Stimulated activated CD8-positive, alpha-beta memory T cell treated with anti-CD3 and anti-CD28 coated beads, Interleukin-7, amount 100 ng/mL, for 48 hours (primary cell): ENCODE data around the gene THPO.

ENCODE experiments used
- DNase-seq, 2 donors: peaks; one replicate each; pipeline ENCODE4 v3.0.0-alpha.2; 2020; ENCODE audit warnings: low read depth in 1 of 2; ENCODE audit errors: extremely low read depth in 1 of 2

THPO gene

DNA sequence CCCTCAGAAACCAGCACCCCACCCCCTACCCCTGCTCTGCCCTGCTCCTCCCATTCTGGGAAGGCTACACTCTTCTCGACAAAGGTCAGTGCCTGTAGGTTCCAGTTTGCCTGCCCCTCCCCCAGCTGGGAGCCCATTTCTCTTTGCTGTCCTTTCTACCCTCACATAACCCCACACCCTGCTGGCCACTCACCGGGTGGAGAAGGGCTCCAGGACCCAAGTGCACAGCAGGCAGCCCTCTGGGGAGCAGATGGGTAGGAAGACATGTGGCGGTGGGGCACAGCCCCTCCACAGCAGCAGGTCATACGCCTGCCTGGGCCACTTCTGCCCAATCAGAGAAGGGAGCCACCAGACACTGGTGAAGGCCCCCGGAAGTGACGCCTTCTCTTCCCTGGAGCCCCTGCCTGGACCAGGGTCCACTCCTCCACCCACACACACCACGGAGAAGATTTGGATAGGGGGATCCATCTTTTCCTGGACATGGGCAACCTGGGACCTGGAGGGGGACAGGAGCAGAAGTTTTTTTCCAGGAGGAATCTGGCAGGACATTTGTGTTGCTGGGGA lies at the start of gene THPO:
TSS of gene THPO (minus strand) at position 326 of the 564 bp plus-strand sequence. CDS start 1,948 bp downstream, outside the sequence.
- no peak for DNase-seq

DNA sequence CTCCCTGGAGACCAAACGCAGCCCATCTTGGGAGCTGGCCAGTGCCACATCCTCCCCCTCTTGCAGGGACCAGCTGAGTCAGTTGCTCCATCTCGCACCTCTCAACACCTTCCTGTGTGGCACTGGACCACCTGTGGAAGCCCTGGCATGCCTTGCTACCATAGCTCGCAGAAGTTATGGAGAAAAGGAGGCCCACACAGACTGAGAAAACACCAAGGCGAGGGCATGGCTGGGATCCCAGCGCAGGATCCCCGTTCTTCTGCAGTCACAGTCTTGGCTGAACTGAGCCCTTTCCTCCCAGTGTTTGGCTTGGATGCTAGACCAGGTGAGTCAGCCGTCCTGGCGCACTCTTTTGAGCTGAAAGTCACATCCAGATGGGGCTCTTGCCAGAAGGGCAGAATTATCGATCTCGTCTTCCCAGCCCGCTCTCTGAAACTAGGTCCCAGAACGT lies 48.7 kb upstream of the THPO start:
- no peak for DNase-seq

DNA sequence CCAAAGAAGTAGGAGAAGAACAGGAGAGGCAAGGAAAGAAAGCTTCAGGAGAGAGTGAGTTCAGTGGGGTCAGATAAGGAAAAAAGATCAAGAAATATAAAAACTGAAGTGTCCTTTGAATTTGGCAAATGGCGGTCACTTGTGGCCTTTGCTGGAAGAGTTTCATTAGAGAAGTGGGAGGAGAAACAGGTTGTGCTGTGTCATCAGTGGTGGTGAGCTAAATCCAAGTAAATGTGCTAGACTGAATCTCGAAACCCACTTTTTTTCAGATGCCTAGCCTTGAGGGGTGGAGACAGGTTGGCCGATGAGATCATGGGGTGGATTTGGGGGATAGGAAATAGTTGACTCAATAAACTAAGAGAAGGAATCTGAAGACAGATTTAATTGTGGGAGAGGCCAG lies 45.6 kb upstream of the THPO start:
- DNase-seq: no peak

DNA sequence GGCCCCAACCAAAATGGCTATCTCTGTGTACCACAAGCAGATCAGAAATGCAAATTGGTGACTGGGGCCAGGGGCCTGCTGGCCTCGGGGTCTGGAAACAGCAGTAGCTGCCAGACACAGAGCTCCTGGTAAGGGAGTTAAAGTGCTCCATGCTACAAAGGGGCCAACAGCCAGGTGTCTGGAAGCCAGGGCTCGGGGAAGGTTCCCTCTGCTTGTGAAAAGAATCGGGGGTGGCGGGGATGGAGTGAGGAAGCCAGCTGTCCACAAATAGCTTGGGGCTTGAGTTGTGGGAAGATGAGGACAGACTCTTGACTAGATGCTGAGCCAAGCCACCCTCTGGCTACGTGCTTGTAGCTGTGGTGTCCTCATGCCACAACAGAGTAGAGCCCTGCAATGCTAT lies 41.2 kb upstream of the THPO start:
- no peak for DNase-seq

DNA sequence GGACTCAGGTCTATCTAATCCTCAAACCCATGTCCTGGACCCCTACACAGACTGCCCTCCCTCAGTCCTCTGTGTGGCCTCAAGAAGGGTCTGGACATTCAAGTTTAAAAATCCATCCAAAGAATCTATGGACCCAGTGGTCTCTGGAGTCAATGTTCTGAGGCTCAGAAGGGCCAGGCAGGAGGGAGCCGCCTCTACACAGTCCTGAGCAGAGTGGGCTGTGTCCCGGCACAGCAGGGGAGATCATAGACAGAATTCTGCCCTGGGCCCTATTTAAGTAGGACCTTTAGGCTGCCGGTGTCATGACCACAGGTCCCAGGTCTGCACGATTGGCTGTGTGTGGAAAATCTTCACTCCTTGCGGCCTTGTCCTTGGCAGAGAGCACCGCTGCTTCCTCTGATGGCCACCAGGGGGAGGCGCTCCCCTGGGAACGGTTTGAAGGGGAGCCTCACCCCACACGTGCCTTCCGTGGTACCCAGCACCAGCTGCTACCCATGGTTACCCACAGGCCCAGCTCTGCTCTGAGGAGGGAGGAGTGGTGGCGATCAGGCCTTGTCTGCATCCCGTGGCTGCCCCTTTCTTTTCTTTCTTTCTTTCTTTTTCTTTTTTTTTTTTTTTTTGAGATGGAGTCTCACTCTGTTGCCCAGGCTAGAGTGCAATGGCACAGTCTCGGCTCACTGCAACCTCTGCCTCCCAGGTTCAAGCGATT lies 39.8 kb upstream of the THPO start:
- DNase-seq: peak; percentile 30 to 50

DNA sequence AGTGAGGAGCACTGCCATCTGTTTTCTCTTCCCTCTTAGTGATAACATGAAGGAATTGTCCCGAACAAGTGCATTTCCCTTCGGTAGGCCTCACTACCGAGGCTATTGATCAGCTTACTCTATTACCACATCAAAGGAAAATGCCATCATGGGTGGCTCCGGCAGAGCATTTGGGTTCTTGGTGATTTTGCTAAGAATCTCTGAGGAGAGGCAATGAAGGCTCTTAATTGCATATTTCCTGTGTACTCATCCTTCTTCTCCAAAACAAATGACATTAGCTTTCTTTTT lies 37.1 kb upstream of the THPO start:
- DNase-seq: no peak

DNA sequence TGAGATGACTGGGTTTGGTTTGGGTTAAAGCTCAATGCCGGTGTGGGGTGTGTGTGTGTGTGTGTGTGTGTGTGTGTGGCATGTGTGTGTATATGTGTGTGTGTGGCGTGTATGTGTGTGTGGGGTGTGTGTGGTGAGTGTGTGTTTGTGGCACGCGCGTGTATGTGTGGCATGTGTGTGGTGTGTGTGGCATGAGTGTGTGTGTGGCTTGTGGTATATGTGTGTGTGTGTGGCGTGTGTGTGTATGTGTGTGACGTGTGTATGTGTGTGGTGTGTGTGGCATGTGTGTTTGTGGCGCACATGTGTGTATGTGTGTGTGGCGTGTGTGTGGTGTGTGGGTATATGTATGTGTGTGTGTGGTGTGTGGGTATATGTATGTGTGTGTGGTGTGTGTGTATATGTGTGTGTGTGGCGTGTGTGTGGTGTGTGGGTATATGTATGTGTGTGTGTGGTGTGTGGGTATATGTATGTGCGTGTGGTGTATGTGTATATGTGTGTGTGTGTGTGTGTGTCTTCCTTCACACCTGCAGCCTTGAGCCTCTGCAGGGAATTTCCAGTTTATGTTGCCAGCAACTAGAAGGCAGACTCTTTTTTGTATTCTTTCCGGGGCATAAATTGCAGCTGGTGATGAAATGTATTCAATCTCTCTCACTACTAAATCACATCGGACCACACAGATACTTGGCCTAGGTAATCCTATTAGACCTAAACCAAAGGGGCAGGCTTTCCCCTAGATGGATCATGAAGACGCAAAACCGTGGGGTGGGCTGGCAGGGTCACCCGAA lies 36.6 kb upstream of the THPO start:
- DNase-seq: no peak

DNA sequence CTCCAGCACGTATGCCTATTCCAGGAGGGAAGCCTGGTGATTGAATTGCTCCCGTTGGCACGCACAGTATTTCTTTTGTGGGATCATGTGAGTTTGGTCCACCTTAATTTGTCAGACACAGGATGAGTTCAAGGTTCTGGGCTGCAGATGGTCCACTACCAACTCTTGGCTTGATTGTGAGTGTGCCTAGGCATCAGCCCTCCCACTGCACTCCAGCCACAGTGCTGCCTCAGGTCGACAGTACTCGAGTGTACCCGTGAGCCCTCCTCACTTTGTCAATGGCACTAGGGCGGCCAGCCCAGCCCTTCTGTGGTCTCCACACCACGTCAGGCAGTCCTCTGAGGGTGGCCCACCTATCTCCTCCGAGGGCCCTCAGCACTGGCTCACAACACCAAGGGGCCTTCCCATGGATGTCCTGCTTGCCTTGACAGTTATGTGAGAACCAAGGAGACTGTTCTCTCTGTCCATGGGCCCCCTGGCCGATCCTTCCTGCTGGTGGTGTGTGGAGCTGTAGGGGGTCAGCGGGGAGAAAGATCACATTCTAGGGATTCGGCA lies 32.0 kb upstream of the THPO start:
- DNase-seq: no peak

DNA sequence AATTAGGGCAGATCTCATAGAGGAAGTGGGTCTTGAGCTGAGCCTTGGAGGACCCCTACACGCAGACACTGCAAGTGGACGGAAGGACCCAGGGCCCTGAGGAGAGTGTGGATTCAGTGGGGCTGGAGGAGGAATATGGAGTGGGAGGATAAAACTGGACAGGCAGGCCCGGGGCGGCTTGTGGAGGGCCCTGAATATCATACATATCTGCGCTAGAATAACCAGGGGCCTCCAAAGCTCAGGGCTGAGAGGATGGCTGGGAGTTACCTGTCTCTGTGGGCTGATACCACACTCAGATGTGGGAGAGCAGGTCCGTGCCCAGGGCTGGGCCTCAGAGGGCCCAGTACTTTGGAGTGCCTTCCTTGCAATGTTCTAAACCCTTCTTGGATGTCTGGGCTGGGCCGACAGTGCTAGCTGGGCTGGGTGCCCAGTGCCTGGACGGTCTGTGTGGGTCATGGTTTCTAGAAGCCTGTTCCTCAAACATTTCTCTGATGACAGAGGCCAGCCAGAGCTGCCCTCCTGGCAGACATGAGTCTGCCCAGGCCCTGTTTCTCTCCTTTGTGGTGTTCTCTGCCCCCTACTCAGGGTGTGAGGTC lies 31.4 kb upstream of the THPO start:
- DNase-seq: no peak

DNA sequence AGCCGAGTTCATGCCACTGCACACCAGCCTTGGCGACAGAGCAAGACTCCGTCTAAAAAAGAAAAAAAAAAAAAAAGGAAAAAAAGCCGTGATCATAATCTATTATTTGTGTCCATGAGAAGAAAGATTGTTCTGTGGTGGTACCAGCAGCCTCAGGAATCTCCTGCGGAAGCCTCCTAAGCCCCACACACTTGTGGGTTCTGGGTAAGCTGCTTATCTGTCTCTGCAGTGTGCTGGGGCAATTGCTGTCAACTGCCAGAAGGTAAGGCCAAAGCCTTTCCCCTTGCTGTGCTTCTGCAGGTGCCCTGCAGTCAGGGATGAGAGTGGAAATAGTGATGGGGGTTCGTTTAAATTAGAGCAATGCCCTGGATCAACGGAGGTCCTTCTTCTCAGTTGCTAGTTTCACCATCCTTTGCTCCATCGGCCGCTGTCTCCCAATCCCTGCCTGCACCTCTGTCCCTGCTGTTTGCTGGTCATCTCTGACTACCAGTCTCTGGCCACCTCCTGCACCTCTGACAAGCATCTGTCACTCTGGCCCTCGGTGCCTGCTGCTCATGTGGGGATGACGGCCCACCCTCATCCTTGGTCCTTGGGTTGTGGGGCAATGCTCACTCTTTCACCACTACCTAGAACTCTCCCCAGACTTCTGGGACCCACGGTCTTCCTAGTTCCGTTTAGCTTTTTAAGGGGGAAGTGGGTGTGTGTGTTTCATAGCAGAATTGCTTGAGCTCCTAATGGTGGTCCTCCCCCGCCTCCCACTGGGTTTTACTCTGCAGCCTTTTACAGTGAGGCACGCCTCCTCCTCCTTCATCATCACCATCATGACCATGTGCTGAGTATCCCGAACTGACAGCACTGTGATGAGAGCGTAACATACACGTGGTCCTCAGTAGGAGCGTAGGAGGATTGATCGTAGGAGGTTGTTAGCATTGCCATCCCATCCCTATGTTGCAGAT lies 27.3 kb upstream of the THPO start:
- DNase-seq: no peak

DNA sequence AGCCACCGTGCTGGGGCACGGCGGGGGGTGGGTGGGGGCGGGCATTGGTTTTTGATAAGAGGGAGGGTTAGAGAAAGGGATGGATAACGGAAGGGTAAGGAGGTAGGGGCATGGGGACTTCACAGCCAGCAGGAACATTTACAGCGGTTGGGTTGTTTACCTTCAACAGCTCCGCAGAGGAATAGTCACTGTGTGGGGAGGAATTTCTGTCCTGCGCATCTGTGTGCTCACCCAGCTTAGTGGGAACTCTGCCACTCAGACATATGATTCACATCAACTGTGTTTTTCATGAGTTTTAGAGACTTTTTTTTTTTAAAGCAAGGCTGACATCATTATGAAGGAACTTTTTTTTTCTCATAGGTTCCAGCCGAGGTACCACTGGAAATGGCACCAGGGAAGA lies 21.4 kb upstream of the THPO start:
- no peak for DNase-seq

DNA sequence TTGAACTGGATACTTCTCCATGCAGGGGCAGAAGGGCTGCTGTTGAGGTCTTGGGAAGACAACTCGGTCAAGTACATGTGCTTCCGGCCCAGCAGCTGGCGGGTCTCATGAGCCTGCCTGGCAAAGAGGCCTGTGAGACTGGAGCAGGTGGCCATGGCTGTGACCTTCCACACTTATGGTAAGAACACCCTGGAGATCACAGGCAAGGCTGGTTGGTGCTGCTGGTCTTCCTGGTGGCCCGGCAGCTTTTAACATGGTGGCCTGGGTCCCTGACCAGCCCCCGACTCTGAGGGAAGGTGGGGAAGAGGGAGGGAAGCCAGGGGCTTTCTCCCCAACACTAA lies 17.3 kb upstream of the THPO start:
- DNase-seq: no peak

DNA sequence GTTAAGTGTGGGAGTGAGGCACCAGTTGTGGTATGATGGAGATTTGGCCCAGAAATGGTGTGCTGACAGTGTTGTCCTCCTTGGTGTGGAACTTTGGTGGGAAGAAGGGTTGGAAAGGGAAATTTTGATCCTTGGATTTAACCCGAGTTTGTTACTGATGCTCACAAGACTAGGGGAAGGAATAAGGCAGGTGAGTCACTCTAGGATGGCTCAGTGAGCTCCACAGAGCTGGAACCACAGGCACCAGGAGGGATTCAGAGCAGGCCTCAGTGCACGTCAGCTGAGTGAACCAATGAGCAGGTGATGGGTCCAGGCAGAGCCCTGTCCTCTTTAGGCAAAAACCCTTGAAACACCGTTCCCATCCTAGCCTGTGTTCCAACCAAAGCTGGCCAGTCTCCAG lies 13.3 kb upstream of the THPO start:
- no peak for DNase-seq

DNA sequence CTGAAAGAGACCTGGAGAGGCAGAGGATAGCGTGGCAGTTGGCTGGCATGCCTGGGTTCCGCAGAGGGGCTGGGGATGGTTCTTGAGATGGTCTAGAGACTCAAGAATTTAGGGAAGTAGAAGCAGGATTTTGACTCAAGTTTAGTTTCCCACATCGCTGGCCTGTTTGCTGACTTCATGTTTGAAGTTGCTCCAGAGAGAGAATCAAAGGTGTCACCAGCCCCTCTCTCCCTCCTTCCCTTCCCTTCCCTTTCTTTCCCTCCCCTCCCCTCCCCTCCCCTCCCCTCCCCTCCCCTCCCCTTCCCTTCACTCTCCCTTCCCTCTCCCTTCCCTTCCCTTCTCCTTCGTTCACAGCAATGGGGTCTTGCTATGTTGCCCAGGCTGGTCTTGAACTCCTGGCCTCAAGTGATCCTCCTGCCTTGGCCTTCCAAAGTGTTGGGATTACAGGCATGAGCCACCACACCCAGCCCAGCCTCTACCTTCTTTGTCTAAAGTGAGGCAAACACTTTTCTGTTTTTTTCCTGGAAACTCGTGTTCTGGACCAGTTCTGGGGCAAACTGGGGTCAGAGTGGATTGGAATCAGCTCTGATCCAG lies 12.0 kb upstream of the THPO start:
- no peak for DNase-seq

DNA sequence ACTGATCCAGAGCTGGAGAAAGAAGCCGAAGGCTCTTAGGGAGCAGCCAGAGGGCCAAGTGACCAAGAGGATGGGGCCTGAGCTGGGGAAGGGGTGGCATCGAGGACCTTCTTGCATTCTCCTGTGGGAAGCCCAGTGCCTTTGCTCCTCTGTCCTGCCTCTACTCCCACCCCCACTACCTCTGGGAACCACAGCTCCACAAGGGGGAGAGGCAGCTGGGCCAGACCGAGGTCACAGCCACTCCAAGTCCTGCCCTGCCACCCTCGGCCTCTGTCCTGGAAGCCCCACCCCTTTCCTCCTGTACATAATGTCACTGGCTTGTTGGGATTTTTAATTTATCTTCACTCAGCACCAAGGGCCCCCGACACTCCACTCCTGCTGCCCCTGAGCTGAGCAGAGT lies 11.4 kb upstream of the THPO start:
- DNase-seq: no peak

DNA sequence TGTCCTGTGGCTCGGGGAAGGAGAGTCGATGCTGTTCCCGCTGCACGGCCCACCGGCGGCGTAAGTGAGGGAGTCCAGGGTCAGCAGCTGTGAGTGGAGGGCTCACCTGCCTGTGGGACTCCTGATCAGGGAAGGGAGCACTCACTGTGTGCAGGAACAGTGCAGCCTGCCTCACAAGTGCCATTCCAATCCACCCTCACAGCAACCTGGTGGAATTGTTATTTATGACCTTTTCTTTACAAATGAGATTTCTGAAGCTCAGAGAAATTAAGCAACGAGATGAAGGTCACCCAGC lies 10.9 kb upstream of the THPO start:
- DNase-seq: no peak

DNA sequence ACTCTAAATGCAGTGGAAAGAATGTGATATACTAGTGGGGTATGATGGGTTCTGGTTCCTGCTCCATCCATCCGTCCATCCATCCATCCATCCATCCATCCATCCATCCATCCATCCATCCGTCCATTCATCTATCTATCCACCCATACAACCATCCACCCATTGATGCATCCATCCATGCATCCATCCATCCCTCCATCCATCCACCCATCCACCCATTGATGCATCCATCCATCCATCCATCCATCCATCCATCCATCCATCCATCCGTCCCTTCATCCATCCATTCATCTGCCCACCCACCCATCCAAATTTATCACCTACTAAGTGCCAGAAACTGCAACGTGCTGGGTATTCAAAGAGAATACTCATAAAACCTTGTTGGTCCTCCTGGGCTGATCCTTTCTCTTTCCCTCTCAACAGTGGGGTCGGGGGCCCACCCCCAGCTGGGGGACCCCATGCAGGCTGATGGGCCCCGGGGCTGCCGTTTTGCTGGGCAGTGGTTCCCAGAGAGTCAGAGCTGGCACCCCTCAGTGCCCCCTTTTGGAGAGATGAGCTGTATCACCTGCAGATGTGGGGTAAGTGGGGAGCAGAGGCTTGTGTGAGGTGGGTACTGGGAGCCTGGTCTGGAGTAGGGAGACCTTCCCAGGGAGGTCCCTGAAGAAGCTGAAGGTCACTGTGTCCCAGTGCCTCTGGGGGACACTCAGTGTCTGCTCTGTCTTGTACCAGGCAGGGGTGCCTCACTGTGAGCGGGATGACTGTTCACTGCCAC lies 10.3 kb upstream of the THPO start:
- no peak for DNase-seq

DNA sequence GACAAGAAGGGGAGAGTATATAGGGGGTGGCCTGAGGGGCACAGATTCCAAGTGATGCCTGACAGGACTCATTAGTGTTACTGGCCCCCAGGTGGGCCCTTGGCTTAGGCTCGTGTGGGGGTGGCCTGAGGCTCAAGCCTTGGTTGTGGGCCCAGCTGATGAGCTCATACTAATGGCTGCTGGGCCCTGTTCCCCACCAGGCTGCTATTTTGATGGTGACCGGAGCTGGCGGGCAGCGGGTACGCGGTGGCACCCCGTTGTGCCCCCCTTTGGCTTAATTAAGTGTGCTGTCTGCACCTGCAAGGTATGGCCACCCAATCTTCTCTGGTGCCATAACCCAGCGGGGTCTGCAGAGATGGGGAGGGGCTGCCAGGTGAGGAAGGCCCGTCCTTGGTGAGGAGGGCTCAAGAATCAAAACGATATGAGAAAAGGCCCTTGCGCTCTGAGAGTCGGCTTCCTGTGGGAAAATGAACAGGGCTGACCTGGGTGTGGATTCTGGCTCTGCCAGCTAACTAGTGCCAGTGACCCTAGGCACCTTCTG lies 9.2 kb upstream of the THPO start:
- DNase-seq: no peak

DNA sequence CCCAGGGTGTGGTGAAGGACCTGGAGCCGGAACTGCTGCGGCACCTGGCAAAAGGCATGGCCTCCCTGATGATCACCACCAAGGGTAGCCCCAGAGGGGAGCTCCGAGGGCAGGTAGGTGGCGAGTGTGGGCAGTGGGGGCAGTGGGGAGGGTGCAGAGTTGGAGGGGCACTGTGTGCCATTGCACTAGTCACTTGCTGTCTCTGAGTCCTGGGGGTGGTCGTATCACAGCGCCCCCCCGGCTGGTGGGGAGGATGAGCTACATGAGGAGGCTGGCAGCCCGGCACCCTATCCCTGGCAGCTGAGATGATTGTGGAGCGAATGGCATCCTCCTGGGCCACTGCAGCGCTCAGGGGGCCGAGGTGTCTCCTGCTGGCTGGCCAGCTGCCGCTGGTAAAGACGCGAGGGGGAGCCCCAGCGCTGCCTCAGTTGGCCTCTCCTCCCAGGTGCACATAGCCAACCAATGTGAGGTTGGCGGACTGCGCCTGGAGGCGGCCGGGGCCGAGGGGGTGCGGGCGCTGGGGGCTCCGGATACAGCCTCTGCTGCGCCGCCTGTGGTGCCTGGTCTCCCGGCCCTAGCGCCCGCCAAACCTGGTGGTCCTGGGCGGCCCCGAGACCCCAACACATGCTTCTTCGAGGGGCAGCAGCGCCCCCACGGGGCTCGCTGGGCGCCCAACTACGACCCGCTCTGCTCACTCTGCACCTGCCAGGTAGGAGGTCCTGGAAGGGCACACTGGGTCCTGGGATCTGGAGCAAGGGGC lies 8.2 kb upstream of the THPO start:
- no peak for DNase-seq
